ENCODE results near the gene JPH2. TPM values are rescaled to one million over a fixed set of nuclear protein-coding genes. Genes with fewer than 3 reads are reported as not detected.

JPH2 gene
- total RNA-seq, 1 donor from 2014 or later = not detected

- Mint-ChIP-seq H3K27ac (no peak overlapping the region), H3K27me3 (peaks cover 14% of the 10 kb centered on the region), H3K4me3 (no peak overlapping the region), H3K4me1 (no peaks in the 10 kb centered on the region), H3K36me3 (ENCODE audit: low read depth) (no peaks in the 10 kb centered on the region), H3K9me3 (no peaks in the 10 kb centered on the region)
- intact Hi-C loops (cut with micrococcal nuclease) = no loop called here
- DNase-seq (no peak), ATAC-seq (ENCODE audit: low read depth) (no peak)
- ChIA-PET CTCF (no interaction called here), POLR2A (no interaction called here)
- TF ChIP-seq CTCF (IDR thresholded peaks at IDR 0.05) = no peak
Observed at GRCh38 chr20:44126445-44126844, 60.5 kb downstream of the JPH2 start.

- no peak for TF ChIP-seq CTCF (IDR thresholded peaks at IDR 0.05)
- Mint-ChIP-seq H3K4me1 (no peaks in the 10 kb centered on the region), H3K4me3 (no peak overlapping the region), H3K27me3 (peaks cover 16% of the 10 kb centered on the region), H3K27ac (no peak overlapping the region), H3K9me3 (no peaks in the 10 kb centered on the region), H3K36me3 (ENCODE audit: low read depth) (no peaks in the 10 kb centered on the region)
- no peak for ATAC-seq (ENCODE audit: low read depth)
- CTCF ChIA-PET = no interaction called here
- no peak for DNase-seq
- POLR2A ChIA-PET = no interaction called here
- intact Hi-C loops (cut with micrococcal nuclease) = no loop called here
Observed at GRCh38 chr20:44125332-44126127, 61.5 kb downstream of the JPH2 start.

- ChIA-PET CTCF (no interaction called here), POLR2A (no interaction called here)
- H3K9me3 Mint-ChIP-seq = no peaks in the 10 kb centered on the region
- no peaks in the 10 kb centered on the region for H3K36me3 Mint-ChIP-seq (ENCODE audit: low read depth)
- no peak overlapping the region for H3K4me3 Mint-ChIP-seq
- peaks cover 16% of the 10 kb centered on the region for H3K27me3 Mint-ChIP-seq
- H3K4me1 Mint-ChIP-seq = no peaks in the 10 kb centered on the region
- H3K27ac Mint-ChIP-seq = no peak overlapping the region
- no peak for ATAC-seq (ENCODE audit: low read depth)
- DNase-seq = no peak
- TF ChIP-seq CTCF (IDR thresholded peaks at IDR 0.05) = no peak
- intact Hi-C loops (cut with micrococcal nuclease) = no loop called here
Observed at GRCh38 chr20:44123874-44124535, 63.0 kb downstream of the JPH2 start.

GRCh38 chr20:44123251-44123650 lies 63.7 kb downstream of the JPH2 start:
- ATAC-seq (ENCODE audit: low read depth) (no peak), DNase-seq (no peak)
- H3K4me3 Mint-ChIP-seq = no peak overlapping the region
- H3K4me1 Mint-ChIP-seq = no peaks in the 10 kb centered on the region
- no peaks in the 10 kb centered on the region for H3K36me3 Mint-ChIP-seq (ENCODE audit: low read depth)
- no peaks in the 10 kb centered on the region for H3K9me3 Mint-ChIP-seq
- CTCF ChIA-PET = no interaction called here
- no peak for TF ChIP-seq CTCF (IDR thresholded peaks at IDR 0.05)
- no peak overlapping the region for H3K27ac Mint-ChIP-seq
- peaks cover 20% of the 10 kb centered on the region for H3K27me3 Mint-ChIP-seq
- POLR2A ChIA-PET = no interaction called here
- intact Hi-C loops (cut with micrococcal nuclease) = no loop called here

GRCh38 chr20:44120676-44121425 lies 66.1 kb downstream of the JPH2 start:
- no peak for TF ChIP-seq CTCF (IDR thresholded peaks at IDR 0.05)
- DNase-seq (no peak), ATAC-seq (ENCODE audit: low read depth) (no peak)
- H3K4me3 Mint-ChIP-seq = no peak overlapping the region
- POLR2A ChIA-PET = interaction anchor here (0.8 kb wide), 1 partner anchor 64 kb away, joined by 3 read pairs; no protein-coding TSS in a partner anchor
- H3K36me3 Mint-ChIP-seq (ENCODE audit: low read depth) = no peaks in the 10 kb centered on the region
- H3K27me3 Mint-ChIP-seq = peaks cover 40% of the 10 kb centered on the region
- intact Hi-C loops (cut with micrococcal nuclease) = no loop called here
- no peaks in the 10 kb centered on the region for H3K4me1 Mint-ChIP-seq
- no peak overlapping the region for H3K27ac Mint-ChIP-seq
- CTCF ChIA-PET = interaction anchor here (1.7 kb wide), 1 partner anchor 70 kb away, joined by 6 read pairs; no protein-coding TSS in a partner anchor
- H3K9me3 Mint-ChIP-seq = no peaks in the 10 kb centered on the region
